CD4-positive, alpha-beta T cell treated with Interleukin-15 for 4 hours (primary cell): ENCODE data around the gene SASH1.

Experiments
- DNase-seq: peaks from one replicate; pipeline ENCODE4 v3.0.0-alpha.2; 2020; ENCODE audit warnings: low spot score

SASH1 gene

GRCh38 chr6:148435386-148435785, 92.7 kb downstream of the SASH1 start:
- DNase-seq, result no peak

- no peak for DNase-seq
Measured at GRCh38 chr6:148436466-148436865, 93.8 kb downstream of the SASH1 start.

GRCh38 chr6:148438632-148439031, 96.0 kb downstream of the SASH1 start:
- DNase-seq, result no peak

GRCh38 chr6:148440016-148440415, 97.4 kb downstream of the SASH1 start:
- no peak for DNase-seq

DNA sequence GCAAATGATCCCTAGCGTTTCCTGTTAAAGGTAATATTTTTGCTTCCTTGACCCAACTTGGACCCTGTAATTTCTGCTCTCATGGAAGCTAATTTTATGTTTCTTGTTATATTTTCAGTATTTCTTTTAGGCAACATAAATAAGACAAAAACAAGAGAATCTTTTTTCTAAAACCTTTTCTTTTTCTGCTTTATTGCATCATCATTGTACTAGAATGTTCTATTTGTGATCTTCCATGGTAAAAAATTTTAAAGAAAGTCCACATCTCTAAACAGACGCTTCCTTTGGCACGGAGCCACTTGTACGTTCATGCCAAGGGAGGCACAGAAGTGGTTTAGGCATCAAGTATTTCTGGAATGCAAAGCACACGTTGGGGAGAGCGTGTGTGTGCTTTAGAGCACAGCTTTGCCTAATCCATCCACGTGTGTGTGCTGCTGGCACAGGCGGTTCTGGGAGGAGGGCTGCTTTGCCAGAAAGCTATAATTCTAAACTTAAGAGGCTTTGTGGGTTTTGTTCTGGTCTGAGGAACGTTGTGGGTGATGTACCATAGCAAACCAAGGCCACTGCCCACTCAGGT, 98.3 kb downstream of the SASH1 start:
- no peak for DNase-seq

DNA sequence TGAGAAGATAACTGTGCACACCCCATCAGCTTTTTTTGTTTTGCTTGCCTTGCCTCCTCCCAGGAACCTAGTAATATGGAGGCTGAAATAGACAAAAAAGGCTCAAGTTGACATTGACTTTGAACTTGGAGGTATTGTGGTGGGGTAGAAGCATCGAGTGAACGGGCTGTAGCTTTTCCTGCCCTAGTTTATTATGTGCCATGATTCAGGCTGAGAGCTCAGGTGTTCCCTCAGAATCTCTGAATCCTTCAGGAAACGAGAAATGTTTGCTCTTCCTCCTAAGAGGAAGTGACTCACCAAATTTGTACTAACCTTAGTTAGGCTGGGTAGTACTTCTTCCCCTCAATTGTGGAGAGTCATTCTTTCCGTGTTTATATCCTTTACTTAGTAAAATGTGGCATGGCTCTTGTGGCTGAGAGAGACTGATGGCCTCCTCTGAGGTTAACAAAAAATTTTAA, 98.8 kb downstream of the SASH1 start:
- no peak for DNase-seq

DNA sequence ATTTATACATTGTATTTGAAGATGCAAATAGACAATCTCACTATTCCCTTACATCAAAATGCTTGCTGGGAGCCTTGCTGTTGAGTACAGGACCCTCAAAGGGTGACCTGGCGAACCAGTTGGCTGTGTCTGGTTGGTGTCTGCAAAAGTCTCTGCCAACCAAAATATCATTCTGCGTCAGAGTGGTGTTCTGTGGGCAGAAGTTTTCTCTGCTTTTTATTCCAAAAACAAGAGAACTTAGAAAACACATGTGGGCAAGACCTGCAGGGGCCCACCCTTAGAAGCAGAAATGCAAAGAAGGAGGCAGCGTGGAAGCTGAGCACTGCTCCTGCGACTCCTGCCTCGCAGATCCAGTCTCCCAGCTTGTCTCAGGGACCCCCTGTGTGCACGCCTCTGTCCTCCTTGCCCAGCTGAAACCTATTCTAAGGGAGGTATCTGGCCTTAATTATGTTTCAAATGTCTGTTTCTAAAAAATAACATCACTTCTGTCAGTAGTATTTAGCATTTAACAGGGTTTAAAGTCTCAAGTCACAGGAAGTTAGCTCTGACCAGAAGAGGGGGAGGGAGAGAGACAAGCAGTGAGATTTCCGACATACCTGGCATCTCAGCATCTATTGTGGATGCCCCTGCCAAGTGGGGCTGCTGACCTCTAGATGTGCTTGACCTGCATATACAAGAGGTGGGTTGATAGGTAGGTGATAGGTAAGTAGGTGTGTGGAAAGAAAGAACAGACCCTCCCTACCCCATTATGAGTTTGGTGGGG, 101.3 kb downstream of the SASH1 start:
- no peak for DNase-seq

GRCh38 chr6:148445116-148445515, 102.5 kb downstream of the SASH1 start:
- DNase-seq, result no peak

DNA sequence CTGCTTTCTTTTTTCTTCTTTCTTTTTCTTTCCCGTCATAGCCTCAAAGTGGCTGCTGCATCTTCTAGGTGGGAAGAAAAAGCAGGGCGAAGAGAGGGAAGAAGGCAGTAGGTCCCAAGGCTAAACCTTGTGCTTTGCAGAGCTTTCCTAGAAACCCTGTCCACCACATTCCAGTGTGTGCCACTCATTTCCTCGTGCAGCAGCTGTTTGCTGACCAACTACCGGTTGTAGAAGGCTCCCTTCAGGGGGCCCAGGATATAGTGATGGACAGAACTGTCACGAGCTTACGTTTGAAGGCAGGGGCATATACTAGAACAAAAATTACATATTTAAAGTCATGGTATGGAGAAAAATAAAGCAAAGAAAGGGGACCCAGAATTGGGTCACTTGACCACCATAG, 103.0 kb downstream of the SASH1 start:
- DNase-seq, result no peak

DNA sequence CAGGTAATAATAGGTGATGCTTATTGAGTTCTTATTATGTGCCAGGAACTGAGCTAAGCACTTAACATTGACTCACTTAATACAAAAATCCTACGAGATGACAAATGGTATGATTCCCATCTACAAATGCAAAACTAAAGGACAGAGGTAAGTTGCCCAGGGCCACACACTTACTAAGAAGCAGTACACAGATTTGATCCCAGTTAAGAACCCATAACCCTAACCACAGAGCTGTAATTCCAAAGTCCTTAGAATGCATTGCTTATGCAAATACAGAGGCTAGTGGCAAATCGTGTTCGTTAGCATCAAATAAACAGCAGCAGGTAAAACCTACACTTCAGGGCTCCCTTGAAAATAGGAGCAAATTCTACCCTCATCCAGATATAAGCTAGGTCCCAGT, 104.0 kb downstream of the SASH1 start:
- DNase-seq, result no peak

- no peak for DNase-seq
Measured at GRCh38 chr6:148447521-148448230, 105.0 kb downstream of the SASH1 start.

- DNase-seq, result no peak
Measured at GRCh38 chr6:148448369-148449012, 105.9 kb downstream of the SASH1 start.

GRCh38 chr6:148450866-148451265, 108.2 kb downstream of the SASH1 start:
- no peak for DNase-seq

GRCh38 chr6:148451690-148452089, 109.1 kb downstream of the SASH1 start:
- no peak for DNase-seq

- DNase-seq, result no peak
Measured at GRCh38 chr6:148452876-148453275, 110.2 kb downstream of the SASH1 start.

DNA sequence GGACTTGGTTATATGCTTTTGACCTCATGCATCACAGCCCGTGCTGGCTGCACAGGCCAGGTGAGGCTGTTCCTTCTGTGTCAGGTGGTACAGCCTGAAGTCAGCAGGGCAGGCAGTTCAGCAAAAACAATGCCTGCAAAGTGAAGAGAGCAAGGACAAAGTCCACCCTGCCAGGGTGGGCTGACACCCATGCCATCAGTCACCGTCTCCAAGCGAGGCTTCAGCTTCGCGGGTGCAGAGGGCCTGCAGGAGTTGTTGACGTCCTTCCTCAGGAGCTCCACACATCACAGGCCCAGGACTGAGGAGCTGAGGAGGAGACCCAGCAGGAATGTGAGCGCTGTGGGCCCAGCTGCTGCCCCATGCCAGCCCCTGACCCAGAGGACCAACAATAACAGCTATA, 111.3 kb downstream of the SASH1 start:
- no peak for DNase-seq

DNA sequence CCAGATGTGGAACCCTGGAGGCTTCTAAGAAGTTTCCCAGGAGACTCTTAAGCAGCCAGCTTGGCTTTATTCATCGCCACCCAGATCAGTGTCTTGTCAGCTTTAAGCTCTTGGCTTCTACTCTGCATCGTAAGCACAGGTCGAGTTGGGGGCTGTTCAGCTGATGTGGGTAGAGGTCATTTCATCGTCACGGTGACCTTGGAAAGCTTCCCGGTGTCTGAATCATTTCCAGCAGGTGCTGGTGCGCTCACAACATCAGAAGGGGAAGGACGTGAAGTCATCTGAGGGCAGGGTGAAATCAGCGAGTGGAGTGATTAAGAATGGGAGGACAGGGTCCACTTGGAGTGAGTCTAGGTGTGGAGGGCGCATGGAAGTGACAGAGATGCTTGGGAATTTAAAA, 112.6 kb downstream of the SASH1 start:
- DNase-seq, result no peak

DNA sequence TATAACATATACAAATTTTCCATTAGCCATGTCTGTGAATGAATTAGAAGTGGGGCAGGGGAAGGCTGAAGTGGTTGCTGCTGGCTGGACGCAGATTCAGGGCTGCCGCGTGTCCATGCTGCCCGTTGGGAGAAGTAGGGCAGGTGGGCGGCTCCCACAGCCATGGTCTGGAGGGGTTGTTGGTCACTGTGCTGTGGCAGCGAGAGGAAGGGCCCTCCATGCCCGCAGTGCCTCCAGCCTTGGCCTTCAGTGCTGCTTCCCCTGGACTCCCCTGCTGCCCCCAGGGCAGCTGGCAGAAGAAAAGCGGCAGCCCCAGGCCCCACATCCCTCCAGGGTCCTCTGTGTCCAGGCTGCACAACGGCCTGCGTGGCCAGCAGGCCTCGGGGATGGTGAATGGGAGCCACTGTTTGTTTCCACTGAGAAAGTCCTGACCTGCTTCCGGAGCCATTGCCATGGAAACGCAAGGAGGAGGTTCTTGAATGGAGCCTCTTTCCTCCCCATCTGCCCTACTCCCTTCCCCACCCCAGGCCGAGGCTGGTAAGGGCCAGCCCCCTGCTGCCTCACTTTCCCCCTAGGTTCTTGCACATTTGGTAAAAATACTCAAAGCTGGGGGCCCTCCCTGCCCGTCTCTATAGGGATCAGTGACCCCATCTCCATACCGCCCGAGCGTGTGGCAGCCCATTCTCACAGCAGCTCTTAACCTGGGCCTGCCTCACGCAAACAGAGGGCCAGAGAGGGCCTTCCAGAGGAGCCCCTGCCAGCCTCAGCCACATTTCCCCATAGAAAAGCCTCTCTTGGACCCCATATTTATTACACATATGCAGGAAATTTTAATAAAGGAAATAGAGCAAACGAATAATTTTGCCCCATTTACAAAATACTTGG, 113.3 kb downstream of the SASH1 start:
- no peak for DNase-seq

DNA sequence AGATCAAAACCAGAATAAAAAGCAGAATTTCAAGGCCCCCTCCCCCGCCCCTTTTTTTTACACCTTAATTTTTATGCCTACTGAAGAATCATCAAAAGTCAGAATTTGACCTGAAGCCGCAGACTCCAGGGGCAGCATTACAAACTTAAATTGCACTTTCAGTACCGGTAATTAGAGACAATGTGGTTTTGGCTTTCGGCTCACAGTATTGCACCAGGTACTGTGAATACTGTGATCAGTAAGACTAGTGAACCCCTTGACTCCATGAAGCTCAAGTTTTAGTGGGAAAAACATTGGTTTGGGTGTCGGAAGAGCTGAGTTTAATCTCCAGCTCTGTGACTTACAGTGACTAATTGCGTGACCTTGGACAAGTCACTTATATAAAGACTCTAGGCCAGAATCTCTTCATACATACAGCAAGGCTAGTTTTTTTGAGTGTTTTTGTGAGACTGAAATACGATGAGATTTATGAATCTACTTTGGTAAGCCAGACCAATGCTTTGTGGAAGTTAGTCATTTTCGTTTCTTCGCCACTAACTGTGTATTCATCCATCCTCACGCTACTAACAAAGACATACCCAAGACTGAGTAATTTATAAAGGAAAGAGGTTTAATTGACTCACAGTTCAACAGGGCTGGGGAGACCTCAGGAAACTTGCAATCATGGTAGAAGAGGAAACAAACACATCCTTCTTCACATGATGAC, 114.7 kb downstream of the SASH1 start:
- DNase-seq, result no peak

DNA sequence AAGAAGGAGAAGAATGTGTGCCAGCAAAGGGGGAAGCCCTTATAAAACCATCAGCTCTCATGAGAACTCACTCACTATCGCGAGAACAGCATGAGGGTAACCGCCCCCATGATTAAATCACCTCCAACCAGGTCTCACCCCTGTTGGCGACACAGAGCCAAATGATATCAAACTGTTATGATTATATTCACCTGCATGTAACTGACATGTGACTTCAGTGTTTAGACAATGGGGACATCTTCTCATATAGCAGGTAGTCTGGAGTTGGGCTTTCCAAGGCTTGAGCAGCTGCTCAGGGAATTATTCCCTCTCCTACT, 115.2 kb downstream of the SASH1 start:
- DNase-seq, result no peak

- DNase-seq, result no peak
Measured at GRCh38 chr6:148459238-148459637, 116.6 kb downstream of the SASH1 start.
